KBM-7 (cell line): ENCODE results near the gene TPSB2.
"Not testable (repeated sequence)": the region's sequence is repeated elsewhere in the genome, so short reads cannot be mapped to it uniquely, and the experiment has no call there.

Source experiments
- DNase-seq: peaks from one replicate; pipeline ENCODE4 v3.0.0-alpha.2; 2015
- in situ Hi-C: fragments of 300-500 bp; cut with MboI; formaldehyde crosslinking; loops from 2 replicates; pipeline ENCODE4 v1.14.3; 2020; ENCODE audit warnings: low sequenced_read_pairs, low pct_unique_long_range_greater_than_20kb, mixed read lengths

The TPSB2 gene

DNA sequence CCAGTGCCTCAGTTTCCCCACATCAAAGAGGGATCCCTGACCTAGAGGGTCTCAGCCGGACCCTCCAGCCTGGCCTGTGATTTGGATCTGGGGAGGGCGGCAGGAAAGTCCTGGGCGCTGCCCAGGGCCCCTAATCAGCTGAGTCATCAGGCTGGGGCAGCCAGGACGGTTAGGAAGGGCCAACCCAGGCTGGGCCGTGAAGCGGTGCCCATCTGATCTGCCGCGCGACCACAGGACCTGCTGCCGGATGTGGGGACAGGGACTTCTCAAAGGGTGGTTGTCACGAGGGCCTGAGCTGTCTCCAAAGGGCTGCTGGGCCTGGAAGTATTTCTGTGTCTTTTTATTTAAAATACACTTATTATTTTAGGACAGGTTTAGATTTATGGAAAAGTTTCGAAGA is 14.9 kb upstream of the TPSB2 start:
- peak; percentile 96 for DNase-seq
- in situ Hi-C loops, result no loop called here

GRCh38 chr16:1243907-1244850 is 14.2 kb upstream of the TPSB2 start:
- in situ Hi-C loops, result not testable (repeated sequence)
- DNase-seq, result peak; percentile 48

DNA sequence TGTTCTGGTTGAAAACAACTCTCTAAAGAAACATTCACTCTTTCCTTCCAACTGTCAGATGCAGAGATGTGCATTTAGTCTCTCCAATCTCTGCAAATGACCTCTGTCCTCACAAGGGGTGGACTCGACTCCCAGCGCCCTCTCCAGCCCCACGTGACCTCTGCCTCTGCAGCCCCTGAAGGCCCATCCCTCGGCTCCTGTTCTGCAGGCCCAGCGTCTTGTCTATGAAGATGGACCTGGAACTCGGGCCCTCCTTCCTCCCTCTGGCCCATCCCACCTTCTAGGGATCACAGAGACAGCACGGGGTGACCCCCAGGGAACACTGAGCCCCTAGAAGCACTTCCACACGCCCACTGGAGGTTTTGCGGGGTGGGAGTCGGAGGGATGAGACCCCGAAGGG is 13.4 kb upstream of the TPSB2 start:
- in situ Hi-C loops, result not testable (repeated sequence)

DNA sequence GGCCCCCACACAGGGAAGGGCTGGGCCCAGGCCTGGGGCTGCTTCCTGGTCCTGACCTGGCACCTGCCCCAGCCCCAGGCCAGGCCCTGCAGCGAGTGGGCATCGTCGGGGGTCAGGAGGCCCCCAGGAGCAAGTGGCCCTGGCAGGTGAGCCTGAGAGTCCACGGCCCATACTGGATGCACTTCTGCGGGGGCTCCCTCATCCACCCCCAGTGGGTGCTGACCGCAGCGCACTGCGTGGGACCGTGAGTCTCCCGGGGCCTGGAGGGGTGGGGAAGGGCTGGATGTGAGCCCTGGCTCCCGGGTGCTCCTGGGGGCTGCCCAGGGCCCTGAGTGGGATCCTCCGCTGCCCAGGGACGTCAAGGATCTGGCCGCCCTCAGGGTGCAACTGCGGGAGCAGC is 11.1 kb upstream of the TPSB2 start:
- DNase-seq, in situ Hi-C loops: not testable (repeated sequence)

More for the DNA sequence above, 13.4 kb upstream of the TPSB2 start:
- peak; percentile 31 for DNase-seq

DNA sequence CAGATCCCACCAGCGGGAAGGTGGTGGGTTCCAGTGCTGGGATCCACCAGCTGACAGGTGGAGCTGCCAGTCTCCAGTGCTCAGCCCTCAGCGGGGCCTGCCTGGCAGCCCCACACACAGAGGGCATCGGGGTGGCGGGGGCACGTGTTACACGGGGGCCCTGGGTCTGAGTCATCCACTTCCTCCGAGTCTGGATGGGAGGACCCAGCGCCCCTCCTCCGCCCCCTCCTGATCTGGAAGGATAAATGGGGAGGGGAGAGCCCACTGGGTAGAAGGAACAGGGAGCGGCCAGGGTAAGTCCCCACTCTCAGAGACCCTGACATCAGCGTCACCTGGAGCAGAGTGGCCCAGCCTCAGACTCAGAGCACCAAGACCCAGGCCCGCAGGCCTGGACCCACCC is 10.5 kb upstream of the TPSB2 start, which contains the start of gene TPSAB1:
TSS of gene TPSAB1 (plus strand) at position 270 of the 400 bp plus-strand sequence. CDS start 234 bp downstream, outside the sequence.
- in situ Hi-C loops, result not testable (repeated sequence)

GRCh38 chr16:1239575-1239974 is 9.6 kb upstream of the TPSB2 start:
- in situ Hi-C loops, DNase-seq: not testable (repeated sequence)

More for the DNA sequence above, 10.5 kb upstream of the TPSB2 start, which contains the start of gene TPSAB1:
- DNase-seq, result not testable (repeated sequence)

GRCh38 chr16:1238909-1239308 is 8.9 kb upstream of the TPSB2 start:
- in situ Hi-C loops, DNase-seq: not testable (repeated sequence)

- DNase-seq, result no peak
- in situ Hi-C loops, result no loop called here
These were observed 8.0 kb upstream of the TPSB2 start for GRCh38 chr16:1237990-1238389.

- DNase-seq, in situ Hi-C loops: not testable (repeated sequence)
These were observed 6.7 kb upstream of the TPSB2 start for GRCh38 chr16:1236659-1237058.

DNA sequence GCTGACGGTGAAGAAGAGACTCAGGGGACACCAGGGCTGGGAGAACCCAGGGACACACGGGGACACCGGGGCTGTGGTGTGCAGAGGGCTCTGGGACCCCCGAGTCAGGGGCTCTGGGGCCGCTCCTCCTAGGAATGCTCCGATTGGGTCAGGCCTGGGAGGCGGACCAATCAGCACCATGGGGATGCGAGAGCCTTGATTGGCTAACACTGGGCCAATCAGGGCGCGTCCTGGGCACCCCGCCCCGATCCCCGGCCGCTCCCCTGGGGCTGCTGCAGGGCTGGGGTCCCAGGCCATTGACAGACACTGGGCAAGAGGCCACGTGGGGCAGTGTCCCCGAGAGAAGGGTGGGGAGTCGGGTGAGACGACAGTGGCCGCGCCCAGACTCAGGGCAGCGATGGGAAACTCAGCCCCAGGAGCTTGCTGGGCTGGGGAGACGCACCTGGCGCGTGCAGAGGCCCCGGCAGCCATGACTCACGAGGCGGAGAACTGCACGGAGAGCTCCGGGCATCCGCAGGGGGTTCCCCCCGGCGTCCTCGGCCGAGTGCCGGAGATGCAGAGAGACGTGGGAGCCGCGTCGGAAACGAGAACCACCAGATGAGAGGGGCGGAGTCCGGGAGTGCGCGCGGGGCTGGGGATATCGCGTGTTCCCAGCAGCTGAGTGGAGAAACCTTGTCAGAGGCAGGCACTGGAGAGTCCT is 2.2 kb upstream of the TPSB2 start:
- in situ Hi-C loops, DNase-seq: not testable (repeated sequence)

DNA sequence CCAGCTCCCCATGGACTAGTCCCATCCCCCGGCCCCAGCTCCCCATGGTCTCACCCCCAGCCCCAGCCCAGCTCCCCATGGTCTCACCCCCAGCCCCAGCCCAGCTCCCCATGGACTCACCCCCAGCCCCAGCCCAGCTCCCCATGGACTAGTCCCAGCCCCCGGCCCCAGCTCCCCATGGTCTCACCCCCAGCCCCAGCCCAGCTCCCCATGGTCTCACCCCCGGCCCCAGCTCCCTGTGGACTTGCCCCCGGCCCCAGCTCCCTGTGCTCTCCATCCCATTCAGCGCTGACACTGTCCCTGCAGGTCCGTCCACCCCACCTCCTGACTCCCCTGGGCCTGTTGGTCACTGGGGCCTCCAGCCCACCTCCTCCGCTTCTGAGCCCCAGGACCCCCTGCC is 1.3 kb upstream of the TPSB2 start:
- DNase-seq, in situ Hi-C loops: not testable (repeated sequence)

DNA sequence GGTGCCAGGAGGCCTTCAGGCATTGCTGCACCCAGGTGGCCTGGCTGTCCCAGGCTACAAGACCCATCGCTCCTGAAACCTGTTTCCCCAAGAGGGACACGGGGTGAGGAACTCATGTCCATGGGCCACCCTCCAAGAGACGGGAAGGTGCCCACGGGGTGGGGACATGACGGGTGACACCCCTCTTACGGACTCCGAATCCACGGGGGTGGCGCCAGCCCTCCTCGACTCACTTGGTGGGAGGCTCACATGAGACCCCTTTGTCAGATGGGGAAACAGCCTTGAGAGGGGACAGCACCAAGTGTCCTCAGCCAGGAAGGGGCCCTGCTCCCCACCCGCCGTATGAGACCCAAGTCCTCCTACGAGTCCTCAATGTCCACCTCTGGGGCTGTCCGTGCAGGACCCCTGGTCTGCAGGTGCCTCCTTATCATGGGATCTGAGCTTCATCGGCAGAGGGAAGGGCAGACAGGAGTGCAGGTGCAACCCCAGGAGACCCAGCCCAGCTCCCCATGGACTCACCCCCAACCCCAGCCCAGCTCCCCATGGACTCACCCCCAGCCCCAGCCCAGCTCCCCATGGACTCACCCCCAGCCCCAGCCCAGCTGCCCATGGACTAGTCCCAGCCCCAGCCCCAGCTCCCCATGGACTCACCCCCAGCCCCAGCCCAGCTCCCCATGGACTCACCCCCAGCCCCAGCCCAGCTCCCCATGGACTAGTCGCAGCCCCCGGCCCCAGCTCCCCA is 658 bp upstream of the TPSB2 start:
- in situ Hi-C loops, result not testable (repeated sequence)

DNA sequence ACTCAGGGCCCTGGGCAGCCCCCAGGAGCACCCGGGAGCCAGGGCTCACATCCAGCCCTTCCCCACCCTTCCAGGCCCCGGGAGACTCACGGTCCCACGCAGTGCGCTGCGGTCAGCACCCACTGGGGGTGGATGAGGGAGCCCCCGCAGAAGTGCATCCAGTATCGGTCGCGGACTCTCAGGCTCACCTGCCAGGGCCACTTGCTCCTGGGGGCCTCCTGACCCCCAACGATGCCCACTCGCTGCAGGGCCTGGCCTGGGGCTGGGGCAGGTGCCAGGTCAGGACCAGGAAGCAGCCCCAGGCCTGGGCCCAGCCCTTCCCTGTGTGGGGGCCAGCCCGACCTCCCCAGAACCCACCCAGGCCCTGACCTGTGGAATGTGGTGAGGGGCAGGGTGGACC is 508 bp downstream of the TPSB2 start:
- in situ Hi-C loops, DNase-seq: not testable (repeated sequence)

More for the DNA sequence above, 658 bp upstream of the TPSB2 start:
- peak; percentile 20 for DNase-seq

- in situ Hi-C loops, DNase-seq: not testable (repeated sequence)
These were observed 1.8 kb downstream of the TPSB2 start for GRCh38 chr16:1228227-1228626.

GRCh38 chr16:1226692-1227091 is 3.3 kb downstream of the TPSB2 start:
- in situ Hi-C loops, DNase-seq: not testable (repeated sequence)

- in situ Hi-C loops, result not testable (repeated sequence)
- peak; percentile 48 for DNase-seq
These were observed 4.2 kb downstream of the TPSB2 start for GRCh38 chr16:1225728-1226311.

DNA sequence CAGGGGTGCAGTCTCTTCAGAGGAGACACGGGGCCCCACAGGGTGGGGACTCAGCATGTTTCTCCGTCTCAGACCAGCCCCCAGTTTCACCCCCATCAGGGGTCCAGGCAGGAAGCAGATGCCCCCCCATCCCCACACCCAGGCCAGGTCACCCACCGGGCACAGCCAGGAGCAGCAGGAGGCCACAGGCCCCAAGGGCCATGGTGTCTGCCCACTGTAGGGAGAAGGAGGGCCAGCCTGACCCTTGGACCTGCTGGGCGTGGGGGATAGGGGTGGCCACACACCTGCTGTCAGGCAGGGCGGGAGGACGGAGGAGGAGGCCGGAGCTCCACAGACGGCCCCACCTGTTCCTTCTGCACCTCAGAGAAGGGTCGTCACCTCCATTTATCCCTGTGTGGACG is 4.9 kb downstream of the TPSB2 start, which contains the start of gene TPSG1:
TSS of gene TPSG1 (minus strand) at position 218 of the 401 bp plus-strand sequence. CDS start at position 202, 16 bp downstream.
- in situ Hi-C loops, result no loop called here
- no peak for DNase-seq

DNA sequence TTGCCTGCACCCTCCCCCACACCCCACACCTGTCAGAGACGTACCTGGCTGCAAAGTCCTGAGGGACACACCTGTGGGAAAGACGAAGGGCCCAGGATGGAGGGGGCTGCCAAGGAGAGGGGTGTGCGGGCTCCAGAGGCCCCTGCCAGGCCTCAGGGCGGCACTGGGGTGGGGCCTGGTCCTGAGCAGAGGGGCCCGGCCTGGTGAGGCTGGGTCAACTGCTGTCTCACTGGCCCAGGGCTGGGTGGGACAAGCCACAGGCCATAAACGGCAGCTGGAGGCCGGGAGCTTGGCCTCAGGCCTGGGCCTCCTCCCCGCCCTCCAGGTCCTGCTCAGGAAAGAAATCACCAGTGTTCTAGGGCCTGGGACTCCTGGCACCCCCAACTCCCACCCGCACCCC is 5.4 kb downstream of the TPSB2 start:
- in situ Hi-C loops, result no loop called here
- no peak for DNase-seq
